Measurements from ENCODE around the gene TJP1. TPM values are rescaled to one million over a fixed set of nuclear protein-coding genes. Genes with fewer than 3 reads are reported as not detected.

TJP1 gene
- total and polyA plus RNA-seq, 9 of the 15 experiments (the other 6 are each of a cell fraction or from before 2014, with no cell fraction given) = 9.1 to 39.3 (median 28.0) TPM

DNA sequence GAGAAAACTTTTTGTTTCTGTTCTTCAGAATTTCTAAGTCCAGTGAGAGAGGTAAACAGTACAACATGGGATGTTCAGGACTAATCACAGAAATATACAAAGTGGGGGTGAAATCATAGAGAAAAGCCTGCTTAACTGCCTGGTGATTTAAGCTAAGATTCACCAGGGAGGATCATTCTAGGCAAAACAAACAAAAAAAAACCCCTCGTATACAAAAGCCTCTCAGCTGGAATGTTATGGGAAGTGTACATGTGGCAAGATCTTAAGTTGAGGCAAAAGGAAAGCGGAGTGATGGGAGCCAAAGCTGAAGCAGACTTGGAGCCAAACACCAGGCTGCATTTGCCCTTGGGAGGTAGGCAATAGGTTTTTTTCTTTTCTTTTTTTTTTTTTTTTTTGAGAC, 40.0 kb upstream of the TJP1 start:
- H3K36me3 ChIP-seq (ENCODE audit: control insufficient read depth, insufficient read depth, low read length) = no peaks in the 10 kb centered on the region
- POLR2A ChIA-PET = no interaction called here
- intact Hi-C loops (cut with micrococcal nuclease) = no loop called here
- no peak overlapping the region for H3K4me3 ChIP-seq
- no peaks in the 10 kb centered on the region for H4K20me1 ChIP-seq (replicated peaks; ENCODE audit: control insufficient read depth, insufficient read depth, low read length)
- in situ Hi-C loops (cut with MboI) = no loop called here
- H3K9ac ChIP-seq (ENCODE audit: insufficient read depth in 1 of 2, low read depth in 2 of 2, low read length in 2 of 2) = no peak overlapping the region
- FAIRE-seq (no peak), ATAC-seq (no peak), DNase-seq (ENCODE audit: extremely low read depth in 1 of 4, low spot score in 3 of 4) (no peak)
- H2AFZ ChIP-seq (ENCODE audit: low read depth, low read length) = no peak overlapping the region
- no peak overlapping the region for H3K27ac ChIP-seq (ENCODE audit: extremely low read depth, low read depth, low read length)
- no peaks in the 10 kb centered on the region for H3K9me3 ChIP-seq (replicated peaks; ENCODE audit: control insufficient read depth, insufficient read depth, low read depth, low read length)
- CTCF ChIA-PET (ENCODE audit: low intra/inter-chr PET ratio) = no interaction called here
- no peaks in the 10 kb centered on the region; a peak in 2 of 5 replicates for H3K4me1 ChIP-seq (replicated peaks in 1 of 2; ENCODE audit: control insufficient read depth in 2 of 2, insufficient read depth in 2 of 2, low read length in 2 of 2)
- H3K4me2 ChIP-seq (ENCODE audit: insufficient read depth, low read length) = no peak overlapping the region
- WGBS (ENCODE audit: insufficient coverage, low coverage, missing lambda C conversion rate) = 10% methylated on average over 2 of the region's 2 CpGs
- BruUV-seq (replicated peaks) = no TSS peak
- peaks cover 10 to 36% of the 10 kb centered on the region in 2 experiments; a peak in 4 of 5 replicates for H3K27me3 ChIP-seq (ENCODE audit: control insufficient read depth in 2 of 2, insufficient read depth in 2 of 2, low read length in 2 of 2)
- no peaks in the 10 kb centered on the region for H3K9me1 ChIP-seq (ENCODE audit: control insufficient read depth, insufficient read depth, low read length)
- no peaks in the 10 kb centered on the region for H3K79me2 ChIP-seq (ENCODE audit: control insufficient read depth, insufficient read depth, low read length)
- no peak for TF ChIP-seq JUN (IDR thresholded peaks at IDR 0.05; ENCODE audit: borderline replicate concordance, low read depth, low read length)
- TF ChIP-seq JUN (CRISPR knock-in tag; IDR thresholded peaks at IDR 0.05; ENCODE audit: borderline replicate concordance) = no peak
- TF ChIP-seq SIN3A (IDR thresholded peaks at IDR 0.05; ENCODE audit: borderline replicate concordance in 2 of 2, control insufficient read depth in 1 of 2, low read depth in 2 of 2, low read length in 2 of 2) = no peak
- TF ChIP-seq ZNF140 (CRISPR knock-in tag; IDR thresholded peaks at IDR 0.05) = no peak
- TF ChIP-seq, protein P1, sequence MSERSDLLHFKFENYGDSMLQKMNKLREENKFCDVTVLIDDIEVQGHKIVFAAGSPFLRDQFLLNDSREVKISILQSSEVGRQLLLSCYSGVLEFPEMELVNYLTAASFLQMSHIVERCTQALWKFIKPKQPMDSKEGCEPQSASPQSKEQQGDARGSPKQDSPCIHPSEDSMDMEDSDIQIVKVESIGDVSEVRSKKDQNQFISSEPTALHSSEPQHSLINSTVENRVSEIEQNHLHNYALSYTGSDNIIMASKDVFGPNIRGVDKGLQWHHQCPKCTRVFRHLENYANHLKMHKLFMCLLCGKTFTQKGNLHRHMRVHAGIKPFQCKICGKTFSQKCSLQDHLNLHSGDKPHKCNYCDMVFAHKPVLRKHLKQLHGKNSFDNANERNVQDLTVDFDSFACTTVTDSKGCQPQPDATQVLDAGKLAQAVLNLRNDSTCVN (CRISPR knock-in tag; IDR thresholded peaks at IDR 0.05) = no peak
- TF ChIP-seq SIX5 (IDR thresholded peaks at IDR 0.05; ENCODE audit: borderline replicate concordance in 1 of 2, insufficient read depth in 1 of 2, low read depth in 1 of 2, low read length in 2 of 2) = no peak
- TF ChIP-seq MEIS2 (IDR thresholded peaks at IDR 0.05; ENCODE audit: partially characterized antibody) = no peak
- TF ChIP-seq SMARCB1 (IDR thresholded peaks at IDR 0.05; ENCODE audit: insufficient read length, low read depth) = no peak
- TF ChIP-seq POLR2AphosphoS2 (IDR thresholded peaks at IDR 0.05; ENCODE audit: low read length) = no peak
- no peak for TF ChIP-seq CTCF (IDR thresholded peaks at IDR 0.05 in 2 of 3, conservative IDR thresholded peaks at IDR 0.05 in 1 of 3; ENCODE audit: insufficient read depth in 2 of 3, low read depth in 1 of 3, low read length in 3 of 3)
- TF ChIP-seq ATF4 (CRISPR knock-in tag; IDR thresholded peaks at IDR 0.05) = no peak
- no peak for TF ChIP-seq SAP30 (IDR thresholded peaks at IDR 0.05; ENCODE audit: borderline replicate concordance, insufficient read depth, low read depth, low read length, poor library complexity, severe bottlenecking)
- no peak for TF ChIP-seq THRB (CRISPR knock-in tag; conservative IDR thresholded peaks at IDR 0.05)
- TF ChIP-seq CEBPG (CRISPR knock-in tag; IDR thresholded peaks at IDR 0.05) = no peak
- no peak for TF ChIP-seq CEBPG (tag; conservative IDR thresholded peaks at IDR 0.05 in 1 of 2, IDR thresholded peaks at IDR 0.05 in 1 of 2)
- no peak for TF ChIP-seq HMGN3 (IDR thresholded peaks at IDR 0.05; ENCODE audit: borderline replicate concordance, extremely low read depth, insufficient read length, low read depth, low read length)
- TF ChIP-seq HNRNPH1 (optimal IDR thresholded peaks at IDR 0.05; ENCODE audit: low read depth, low read length) = no peak
